ENCODE data around the gene FAM118A. TPM values are rescaled to one million over a fixed set of nuclear protein-coding genes. Genes with fewer than 3 reads are reported as not detected.
A peak's percentile ranks its signal among the peaks of the same experiment; 100 is the strongest.

The FAM118A gene
- total RNA-seq, 2 experiments from 2014 or later = 159 to 161 TPM

DNA sequence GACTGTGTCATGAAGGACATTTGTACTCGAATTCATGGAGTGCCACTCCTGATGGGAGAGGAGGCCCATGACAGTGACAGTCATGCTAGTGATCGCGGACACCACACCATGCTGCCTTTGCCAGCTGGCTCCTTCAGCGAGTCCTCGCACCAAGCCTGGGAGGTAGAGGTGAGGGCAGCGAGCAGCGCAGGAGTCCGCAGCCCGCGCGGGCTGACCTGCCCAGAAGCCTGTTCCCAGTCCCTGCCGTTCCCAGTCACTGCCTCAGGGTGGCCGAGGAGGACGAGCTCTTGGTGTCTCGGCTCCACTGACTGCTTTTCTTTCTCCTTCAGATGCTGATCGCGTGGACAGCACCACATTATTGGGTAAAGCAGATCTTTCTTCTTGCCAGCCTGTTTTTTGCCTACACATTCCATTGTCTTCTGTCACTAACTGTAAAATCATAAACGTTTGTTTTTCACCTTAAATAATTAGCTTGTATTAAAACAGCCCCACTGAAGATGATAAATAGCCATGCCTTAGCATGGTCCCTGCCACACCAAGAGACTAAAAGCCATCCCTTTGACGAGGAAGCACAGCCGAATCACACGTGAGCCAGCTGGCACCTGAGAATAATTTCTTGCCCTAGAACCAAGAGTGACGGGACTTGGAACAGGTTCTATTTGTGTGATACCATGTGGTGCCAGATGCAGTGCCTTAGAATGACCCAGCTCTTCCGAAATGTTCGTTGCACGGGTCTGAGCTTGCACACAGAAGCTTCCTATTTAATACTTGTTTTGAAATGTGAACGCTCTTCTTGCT lies 25.5 kb downstream of the FAM118A start:
- H3K27me3 Mint-ChIP-seq = no peaks in the 10 kb centered on the region
- H3K9me3 Mint-ChIP-seq = no peaks in the 10 kb centered on the region
- intact Hi-C loops (cut with DNase I, micrococcal nuclease) = loop anchor here in 1 of 2 experiments (5.0 kb wide), 1 partner anchor 97 kb away; no protein-coding TSS in a partner anchor
- Histone ChIP-seq H3K4me1 (ENCODE audit: insufficient read depth, low read length) (peaks cover 8% of the 10 kb centered on the region), H3K4me3 (ENCODE audit: low read length) (no peak overlapping the region), H3K27ac (ENCODE audit: low read depth in 1 of 2, low read length in 2 of 2) (no peak overlapping the region), H3K27me3 (ENCODE audit: control insufficient read depth in 1 of 2, insufficient read depth in 2 of 2, low read length in 2 of 2) (no peaks in the 10 kb centered on the region), H3K36me3 (ENCODE audit: insufficient read depth, low read length) (peaks cover 87% of the 10 kb centered on the region), H3K9me3 (ENCODE audit: control insufficient read depth in 1 of 2, insufficient read depth in 1 of 2, low read length in 2 of 2) (no peaks in the 10 kb centered on the region)
- peaks cover 30% of the 10 kb centered on the region for H3K4me1 Mint-ChIP-seq (ENCODE audit: low read depth)
- TF ChIP-seq, protein P1, sequence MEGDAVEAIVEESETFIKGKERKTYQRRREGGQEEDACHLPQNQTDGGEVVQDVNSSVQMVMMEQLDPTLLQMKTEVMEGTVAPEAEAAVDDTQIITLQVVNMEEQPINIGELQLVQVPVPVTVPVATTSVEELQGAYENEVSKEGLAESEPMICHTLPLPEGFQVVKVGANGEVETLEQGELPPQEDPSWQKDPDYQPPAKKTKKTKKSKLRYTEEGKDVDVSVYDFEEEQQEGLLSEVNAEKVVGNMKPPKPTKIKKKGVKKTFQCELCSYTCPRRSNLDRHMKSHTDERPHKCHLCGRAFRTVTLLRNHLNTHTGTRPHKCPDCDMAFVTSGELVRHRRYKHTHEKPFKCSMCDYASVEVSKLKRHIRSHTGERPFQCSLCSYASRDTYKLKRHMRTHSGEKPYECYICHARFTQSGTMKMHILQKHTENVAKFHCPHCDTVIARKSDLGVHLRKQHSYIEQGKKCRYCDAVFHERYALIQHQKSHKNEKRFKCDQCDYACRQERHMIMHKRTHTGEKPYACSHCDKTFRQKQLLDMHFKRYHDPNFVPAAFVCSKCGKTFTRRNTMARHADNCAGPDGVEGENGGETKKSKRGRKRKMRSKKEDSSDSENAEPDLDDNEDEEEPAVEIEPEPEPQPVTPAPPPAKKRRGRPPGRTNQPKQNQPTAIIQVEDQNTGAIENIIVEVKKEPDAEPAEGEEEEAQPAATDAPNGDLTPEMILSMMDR (IDR thresholded peaks at IDR 0.05) = no peak
- ChIA-PET CTCF (interaction anchor here (1.1 kb wide), 1 partner anchor 12 kb away, joined by 3 read pairs; no protein-coding TSS in a partner anchor), POLR2A (interaction anchor here (0.7 to 1.3 kb wide), 3 partner anchors 12 to 26 kb away, joined by 3 to 5 read pairs (median 4); partner anchors contain the start of gene FAM118A)
- peak overlapping the region; percentile 87 for H3K27ac Mint-ChIP-seq
- peak overlapping the region; percentile 20 for H3K4me3 Mint-ChIP-seq
- DNase-seq (no peak), ATAC-seq (ENCODE audit: poor library complexity) (no peak)
- H3K36me3 Mint-ChIP-seq (ENCODE audit: low read depth) = peaks cover 94% of the 10 kb centered on the region

- Mint-ChIP-seq H3K4me1 (ENCODE audit: low read depth) (peaks cover 30% of the 10 kb centered on the region), H3K4me3 (no peak overlapping the region), H3K27me3 (no peaks in the 10 kb centered on the region), H3K36me3 (ENCODE audit: low read depth) (peaks cover 92% of the 10 kb centered on the region), H3K27ac (peak overlapping the region; percentile 87), H3K9me3 (no peaks in the 10 kb centered on the region)
- no peaks in the 10 kb centered on the region for H3K9me3 ChIP-seq (ENCODE audit: control insufficient read depth in 1 of 2, insufficient read depth in 1 of 2, low read length in 2 of 2)
- intact Hi-C loops (cut with DNase I, micrococcal nuclease) = loop anchor here (2.0 to 5.0 kb wide), 2 partner anchors 17 to 96 kb away; no protein-coding TSS in a partner anchor
- no peaks in the 10 kb centered on the region for H3K27me3 ChIP-seq (ENCODE audit: control insufficient read depth in 1 of 2, insufficient read depth in 2 of 2, low read length in 2 of 2)
- H3K36me3 ChIP-seq (ENCODE audit: insufficient read depth, low read length) = peaks cover 86% of the 10 kb centered on the region
- no peak for ATAC-seq (ENCODE audit: poor library complexity)
- ChIA-PET CTCF (interaction anchor here (1.1 kb wide), 1 partner anchor 13 kb away, joined by 3 read pairs; no protein-coding TSS in a partner anchor), POLR2A (interaction anchor here (0.7 to 1.3 kb wide), 4 partner anchors 12 to 77 kb away, joined by 3 to 5 read pairs (median 4); partner anchors contain the start of genes FAM118A, RIBC2 and SMC1B)
- DNase-seq = no peak
- peaks cover 15% of the 10 kb centered on the region for H3K4me1 ChIP-seq (ENCODE audit: insufficient read depth, low read length)
- TF ChIP-seq, protein P1 (IDR thresholded peaks at IDR 0.05) = no peak
- no peak overlapping the region for H3K27ac ChIP-seq (ENCODE audit: low read depth in 1 of 2, low read length in 2 of 2)
- no peak overlapping the region for H3K4me3 ChIP-seq (ENCODE audit: low read length)
These were observed 26.3 kb downstream of the FAM118A start for GRCh38 chr22:45335854-45336522.

- Mint-ChIP-seq H3K36me3 (ENCODE audit: low read depth) (peaks cover 92% of the 10 kb centered on the region), H3K9me3 (no peaks in the 10 kb centered on the region), H3K27ac (peak overlapping the region; percentile 87), H3K4me3 (peak overlapping the region; percentile 71), H3K4me1 (ENCODE audit: low read depth) (peaks cover 34% of the 10 kb centered on the region), H3K27me3 (no peaks in the 10 kb centered on the region)
- H3K27me3 ChIP-seq (ENCODE audit: control insufficient read depth in 1 of 2, insufficient read depth in 2 of 2, low read length in 2 of 2) = no peaks in the 10 kb centered on the region
- H3K4me3 ChIP-seq (ENCODE audit: low read length) = no peak overlapping the region
- peaks cover 23% of the 10 kb centered on the region for H3K4me1 ChIP-seq (ENCODE audit: insufficient read depth, low read length)
- TF ChIP-seq, protein P1 (IDR thresholded peaks at IDR 0.05) = no peak
- DNase-seq = peak in 5 of 14 experiments; percentile 24 to 65 (median 55)
- ChIA-PET CTCF (interaction anchor here (0.6 kb wide), 1 partner anchor 24 kb away, joined by 3 read pairs; no protein-coding TSS in a partner anchor), POLR2A (no interaction called here)
- no peaks in the 10 kb centered on the region for H3K9me3 ChIP-seq (ENCODE audit: control insufficient read depth in 1 of 2, insufficient read depth in 1 of 2, low read length in 2 of 2)
- intact Hi-C loops (cut with DNase I, micrococcal nuclease) = loop anchor here (2.0 to 5.0 kb wide), 2 partner anchors 18 to 95 kb away; no protein-coding TSS in a partner anchor
- ATAC-seq (ENCODE audit: poor library complexity) = peak; percentile 73
- no peak overlapping the region for H3K27ac ChIP-seq (ENCODE audit: low read depth in 1 of 2, low read length in 2 of 2)
- peaks cover 85% of the 10 kb centered on the region for H3K36me3 ChIP-seq (ENCODE audit: insufficient read depth, low read length)
These were observed 27.3 kb downstream of the FAM118A start for GRCh38 chr22:45336971-45337431.

Measured in CD4-positive, alpha-beta T cell (primary cell).